HCT116 (cell line): ENCODE results near the gene HBP1.
A peak's percentile ranks its signal among the peaks of the same experiment; 100 is the strongest.

Experiments
- ATF3 ChIP-seq: IDR thresholded peaks from 2 replicates; pipeline ENCODE4 v1.6.1; 2012
- CBX3 ChIP-seq: IDR thresholded peaks from 2 replicates; pipeline ENCODE4 v1.6.1; 2012; ENCODE audit warnings: low read depth
- EZH2 ChIP-seq: fragments of 200-600 bp; sonication (generic); IDR thresholded peaks from 2 replicates; pipeline ENCODE4 v1.6.1; 2017; ENCODE audit warnings: antibody characterized with exemption, mixed run types
- POLR2A ChIP-seq: IDR thresholded peaks from 2 replicates; pipeline ENCODE4 v1.7.0; 2011; ENCODE audit warnings: borderline replicate concordance; ENCODE audit not compliant: insufficient read depth, insufficient read length; ENCODE audit errors: extremely low read depth
- POLR2AphosphoS5 ChIP-seq: IDR thresholded peaks from 2 replicates; pipeline ENCODE4 v1.6.1; 2011; ENCODE audit warnings: mild to moderate bottlenecking, low read depth, low read length, moderate library complexity
- REST ChIP-seq: IDR thresholded peaks from 2 replicates; pipeline ENCODE4 v1.6.1; 2012; ENCODE audit warnings: low read depth
- SIN3A ChIP-seq: IDR thresholded peaks from 2 replicates; pipeline ENCODE4 v1.6.1; 2012; ENCODE audit warnings: low read depth
- SP1 ChIP-seq: IDR thresholded peaks from 2 replicates; pipeline ENCODE4 v1.6.1; 2012; ENCODE audit warnings: low read depth
- SRF ChIP-seq: IDR thresholded peaks from 2 replicates; pipeline ENCODE4 v1.6.1; 2012; ENCODE audit warnings: low read depth
- ZFX ChIP-seq: fragments of 450-650 bp; IDR thresholded peaks from 2 replicates; pipeline ENCODE4 v1.6.1; 2017
- TF ChIP-seq, protein P1 (sequence below), 3 experiments: fragments of 200-600 bp in 1 of 3; sonication (generic) in 1 of 3; IDR thresholded peaks in 2 of 3; conservative IDR thresholded peaks in 1 of 3; 2 replicates each; pipeline ENCODE4 v1.5.1; 2012 to 2017; ENCODE audit warnings: low read depth in 2 of 3, low read length in 2 of 3, antibody characterized with exemption in 1 of 3, borderline replicate concordance in 1 of 3, control low read depth in 1 of 3, mild to moderate bottlenecking in 1 of 3, mixed read lengths in 1 of 3, mixed run types in 1 of 3, moderate library complexity in 1 of 3; ENCODE audit not compliant: insufficient read depth in 1 of 3
- TF ChIP-seq, protein P2 (sequence below): IDR thresholded peaks from 2 replicates; pipeline ENCODE4 v1.6.1; 2012

DNA sequence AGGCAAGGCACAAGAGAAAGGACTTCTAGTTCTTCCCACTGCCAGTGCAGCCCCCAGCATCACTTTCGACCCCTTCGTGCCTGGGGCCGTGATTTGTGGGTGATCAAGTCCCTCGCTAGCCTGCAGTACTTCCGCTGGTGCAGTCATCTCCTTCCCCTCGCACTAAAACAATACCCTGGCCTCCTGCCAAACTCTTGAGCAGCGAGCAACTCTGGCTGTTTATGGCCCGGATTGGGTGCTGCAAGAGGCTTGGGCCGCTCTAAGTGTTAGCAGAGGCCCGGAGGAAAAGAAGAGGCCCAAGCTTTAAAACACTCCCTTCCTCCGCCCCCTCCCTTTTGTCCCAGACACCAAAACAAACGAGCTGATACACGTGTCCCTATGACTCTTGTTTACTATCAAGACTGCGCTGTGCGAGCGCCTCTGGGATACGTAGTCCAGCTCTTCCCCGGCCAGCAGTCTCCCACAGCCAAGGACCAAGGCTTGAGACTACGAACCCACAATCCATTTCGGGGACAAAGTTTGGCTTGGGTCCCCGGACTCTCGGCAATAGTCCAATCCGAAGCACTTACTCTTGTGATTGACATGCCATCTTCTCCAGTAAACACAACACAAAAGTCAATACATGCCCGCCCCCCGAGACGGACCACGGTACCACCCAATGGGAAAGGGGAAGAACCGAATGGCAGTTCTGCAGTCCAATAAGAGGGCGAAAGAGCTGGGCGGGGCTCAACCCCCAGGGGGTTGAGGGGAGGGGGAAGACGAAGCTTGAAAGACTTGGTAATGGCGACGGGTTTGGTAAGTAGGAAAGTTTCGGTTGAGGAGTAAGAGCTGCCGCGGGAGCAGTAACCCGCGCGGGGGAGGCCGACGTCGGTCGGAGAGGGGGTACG, at the start of gene HBP1:
- no peak for TF ChIP-seq ZFX
- no peak for TF ChIP-seq ATF3
- no peak for TF ChIP-seq REST
- TF ChIP-seq, protein P1, sequence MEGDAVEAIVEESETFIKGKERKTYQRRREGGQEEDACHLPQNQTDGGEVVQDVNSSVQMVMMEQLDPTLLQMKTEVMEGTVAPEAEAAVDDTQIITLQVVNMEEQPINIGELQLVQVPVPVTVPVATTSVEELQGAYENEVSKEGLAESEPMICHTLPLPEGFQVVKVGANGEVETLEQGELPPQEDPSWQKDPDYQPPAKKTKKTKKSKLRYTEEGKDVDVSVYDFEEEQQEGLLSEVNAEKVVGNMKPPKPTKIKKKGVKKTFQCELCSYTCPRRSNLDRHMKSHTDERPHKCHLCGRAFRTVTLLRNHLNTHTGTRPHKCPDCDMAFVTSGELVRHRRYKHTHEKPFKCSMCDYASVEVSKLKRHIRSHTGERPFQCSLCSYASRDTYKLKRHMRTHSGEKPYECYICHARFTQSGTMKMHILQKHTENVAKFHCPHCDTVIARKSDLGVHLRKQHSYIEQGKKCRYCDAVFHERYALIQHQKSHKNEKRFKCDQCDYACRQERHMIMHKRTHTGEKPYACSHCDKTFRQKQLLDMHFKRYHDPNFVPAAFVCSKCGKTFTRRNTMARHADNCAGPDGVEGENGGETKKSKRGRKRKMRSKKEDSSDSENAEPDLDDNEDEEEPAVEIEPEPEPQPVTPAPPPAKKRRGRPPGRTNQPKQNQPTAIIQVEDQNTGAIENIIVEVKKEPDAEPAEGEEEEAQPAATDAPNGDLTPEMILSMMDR (IDR thresholded peaks at IDR 0.05 in 2 of 3, conservative IDR thresholded peaks at IDR 0.05 in 1 of 3; ENCODE audit: borderline replicate concordance in 1 of 3, insufficient read depth in 1 of 3, low read depth in 2 of 3, low read length in 2 of 3), result no peak
- no peak for TF ChIP-seq EZH2
- TF ChIP-seq, protein P2, sequence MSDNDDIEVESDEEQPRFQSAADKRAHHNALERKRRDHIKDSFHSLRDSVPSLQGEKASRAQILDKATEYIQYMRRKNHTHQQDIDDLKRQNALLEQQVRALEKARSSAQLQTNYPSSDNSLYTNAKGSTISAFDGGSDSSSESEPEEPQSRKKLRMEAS, result peak; percentile 99
- TF ChIP-seq SP1, result peak; percentile 100
- peak; percentile 97 for TF ChIP-seq SIN3A
- TF ChIP-seq SRF, result peak; percentile 11; the same call in 1 of the 2 replicates
- TF ChIP-seq POLR2AphosphoS5, result peak; percentile 46
- no peak for TF ChIP-seq CBX3
- no peak for TF ChIP-seq POLR2A
